Measurements from ENCODE around the gene DOLPP1.

GRCh38 chr9:129070696-129071525 lies 10.0 kb upstream of the DOLPP1 start:
- TF ChIP-seq CTCF (IDR thresholded peaks at IDR 0.05): no peak
- TF ChIP-seq ZFX (IDR thresholded peaks at IDR 0.05; ENCODE audit: borderline replicate concordance): no peak
